Upper lobe of left lung (tissue), 4 donors: Measurements from ENCODE around the gene KPNA2.

ENCODE experiments used
- POLR2A ChIP-seq, 4 donors: fragments of 450-650 bp; IDR thresholded peaks; one replicate each; pipeline ENCODE4 v1.5.1; 2016 to 2017; ENCODE audit warnings: antibody characterized with exemption in 4 of 4, mild to moderate bottlenecking in 2 of 4
- POLR2AphosphoS5 ChIP-seq, 2 donors: sonication (generic); formaldehyde crosslinking; IDR thresholded peaks; one replicate each; pipeline ENCODE4 v1.5.1; 2017; ENCODE audit warnings: antibody characterized with exemption in 2 of 2
- TF ChIP-seq, protein P1 (sequence below), 6 experiments: fragments of 450-650 bp in 4 of 6; fragments of 200-600 bp in 2 of 6; sonication (generic) in 2 of 6; IDR thresholded peaks; one replicate each; pipeline ENCODE4 v1.5.1; 2016 to 2019; ENCODE audit warnings: antibody characterized with exemption in 6 of 6

DNA sequence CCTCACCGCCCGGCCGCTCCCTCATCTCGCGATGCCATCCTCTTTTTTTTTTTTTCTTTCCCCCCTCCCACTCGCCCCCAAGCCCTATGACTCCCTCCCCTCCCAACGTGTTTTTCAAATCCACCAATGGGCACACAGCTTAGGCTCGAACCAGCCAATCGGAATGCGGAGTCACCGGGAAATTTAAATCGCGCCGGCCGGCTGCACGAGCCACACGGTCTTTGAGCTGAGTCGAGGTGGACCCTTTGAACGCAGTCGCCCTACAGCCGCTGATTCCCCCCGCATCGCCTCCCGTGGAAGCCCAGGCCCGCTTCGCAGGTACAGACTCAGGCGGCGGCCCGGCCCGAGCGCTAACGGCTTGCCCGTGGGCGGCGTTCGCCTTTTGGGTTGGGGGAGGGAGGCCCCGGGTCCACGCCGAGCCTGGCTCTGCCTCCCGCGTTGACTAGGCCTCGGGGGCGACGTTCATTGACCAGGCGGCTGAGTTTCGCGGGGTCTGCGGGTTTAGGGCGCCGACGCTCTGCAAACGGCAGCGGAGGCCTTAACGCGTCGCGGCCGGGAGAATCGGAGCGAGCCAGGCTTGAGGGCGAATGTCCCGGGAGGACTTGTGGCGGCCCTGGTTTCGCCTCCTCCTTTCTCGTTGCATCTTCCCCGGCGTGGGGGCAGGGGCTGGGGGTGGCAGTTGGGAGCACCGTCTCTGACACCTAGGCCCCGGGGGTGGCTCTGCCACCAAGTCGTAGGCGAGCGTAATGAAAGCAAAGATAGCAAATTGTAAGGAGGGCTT, at the start of gene KPNA2:
- TF ChIP-seq POLR2AphosphoS5 (IDR thresholded peaks at IDR 0.05) (peak; percentile 33 to 91), POLR2A (IDR thresholded peaks at IDR 0.05) (peak in 3 of 4 donors; percentile 34 to 74 (median 53))
- TF ChIP-seq, protein P1, sequence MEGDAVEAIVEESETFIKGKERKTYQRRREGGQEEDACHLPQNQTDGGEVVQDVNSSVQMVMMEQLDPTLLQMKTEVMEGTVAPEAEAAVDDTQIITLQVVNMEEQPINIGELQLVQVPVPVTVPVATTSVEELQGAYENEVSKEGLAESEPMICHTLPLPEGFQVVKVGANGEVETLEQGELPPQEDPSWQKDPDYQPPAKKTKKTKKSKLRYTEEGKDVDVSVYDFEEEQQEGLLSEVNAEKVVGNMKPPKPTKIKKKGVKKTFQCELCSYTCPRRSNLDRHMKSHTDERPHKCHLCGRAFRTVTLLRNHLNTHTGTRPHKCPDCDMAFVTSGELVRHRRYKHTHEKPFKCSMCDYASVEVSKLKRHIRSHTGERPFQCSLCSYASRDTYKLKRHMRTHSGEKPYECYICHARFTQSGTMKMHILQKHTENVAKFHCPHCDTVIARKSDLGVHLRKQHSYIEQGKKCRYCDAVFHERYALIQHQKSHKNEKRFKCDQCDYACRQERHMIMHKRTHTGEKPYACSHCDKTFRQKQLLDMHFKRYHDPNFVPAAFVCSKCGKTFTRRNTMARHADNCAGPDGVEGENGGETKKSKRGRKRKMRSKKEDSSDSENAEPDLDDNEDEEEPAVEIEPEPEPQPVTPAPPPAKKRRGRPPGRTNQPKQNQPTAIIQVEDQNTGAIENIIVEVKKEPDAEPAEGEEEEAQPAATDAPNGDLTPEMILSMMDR (IDR thresholded peaks at IDR 0.05): no peak
